GM12875 (cell line): ENCODE data around the gene CD44.

Source experiments
- H3K4me3 ChIP-seq: one replicate; pipeline ENCODE4 v1.5.1; 2011; ENCODE audit warnings: low read depth, low read length, control low read depth
- TF ChIP-seq, protein P1 (sequence below): IDR thresholded peaks from 2 replicates; pipeline ENCODE4 v1.5.1; 2011; ENCODE audit warnings: low read depth, mild to moderate bottlenecking, control low read depth, inconsistent platforms, low read length, moderate library complexity, borderline replicate concordance; ENCODE audit not compliant: insufficient read depth

The CD44 gene

DNA sequence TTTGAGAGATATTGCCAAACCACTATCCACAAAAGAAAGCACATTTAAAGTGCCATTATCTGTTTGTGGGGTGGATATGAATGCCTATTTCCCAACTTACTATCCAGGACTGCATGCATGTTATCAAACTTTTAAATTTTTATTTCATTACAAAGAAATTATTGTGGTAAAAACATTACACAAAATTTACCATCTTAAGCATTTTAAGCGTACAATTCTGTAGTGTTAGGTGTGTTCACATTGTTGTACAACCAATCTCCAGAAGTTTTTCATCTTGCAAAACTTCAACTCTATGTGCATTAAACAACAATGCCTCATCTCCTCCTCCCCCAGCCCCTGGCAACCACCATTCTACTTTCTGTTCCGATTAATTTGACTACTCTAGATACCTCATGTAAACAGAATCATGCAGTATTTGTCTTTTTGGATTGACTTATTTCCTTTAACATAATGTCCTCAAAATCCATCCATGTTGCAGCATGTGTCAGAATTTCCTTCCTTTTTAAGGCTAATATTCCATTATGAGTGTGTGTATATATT, 17.6 kb upstream of the CD44 start:
- H3K4me3 ChIP-seq: no peak overlapping the region
- TF ChIP-seq, protein P1, sequence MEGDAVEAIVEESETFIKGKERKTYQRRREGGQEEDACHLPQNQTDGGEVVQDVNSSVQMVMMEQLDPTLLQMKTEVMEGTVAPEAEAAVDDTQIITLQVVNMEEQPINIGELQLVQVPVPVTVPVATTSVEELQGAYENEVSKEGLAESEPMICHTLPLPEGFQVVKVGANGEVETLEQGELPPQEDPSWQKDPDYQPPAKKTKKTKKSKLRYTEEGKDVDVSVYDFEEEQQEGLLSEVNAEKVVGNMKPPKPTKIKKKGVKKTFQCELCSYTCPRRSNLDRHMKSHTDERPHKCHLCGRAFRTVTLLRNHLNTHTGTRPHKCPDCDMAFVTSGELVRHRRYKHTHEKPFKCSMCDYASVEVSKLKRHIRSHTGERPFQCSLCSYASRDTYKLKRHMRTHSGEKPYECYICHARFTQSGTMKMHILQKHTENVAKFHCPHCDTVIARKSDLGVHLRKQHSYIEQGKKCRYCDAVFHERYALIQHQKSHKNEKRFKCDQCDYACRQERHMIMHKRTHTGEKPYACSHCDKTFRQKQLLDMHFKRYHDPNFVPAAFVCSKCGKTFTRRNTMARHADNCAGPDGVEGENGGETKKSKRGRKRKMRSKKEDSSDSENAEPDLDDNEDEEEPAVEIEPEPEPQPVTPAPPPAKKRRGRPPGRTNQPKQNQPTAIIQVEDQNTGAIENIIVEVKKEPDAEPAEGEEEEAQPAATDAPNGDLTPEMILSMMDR: no peak

DNA sequence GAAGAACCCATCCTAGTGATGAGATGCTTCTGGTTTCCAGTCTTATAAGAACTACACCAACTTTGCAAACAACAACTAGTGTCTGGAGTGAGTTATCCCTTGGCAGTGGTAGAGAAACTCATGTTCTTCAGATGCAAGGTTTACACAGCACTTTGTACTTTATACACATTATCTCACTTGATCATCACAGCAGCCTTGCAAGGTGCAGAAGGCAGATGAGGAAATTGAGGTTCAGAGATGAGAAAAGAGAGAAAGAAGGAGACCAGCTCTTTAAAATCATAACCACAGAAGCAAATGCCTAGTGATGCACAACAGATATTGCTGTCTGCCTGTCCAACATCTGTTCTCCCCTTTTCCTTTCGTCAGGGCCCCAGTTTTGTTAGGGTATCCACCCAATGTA, 16.7 kb upstream of the CD44 start:
- TF ChIP-seq, protein P1: no peak
- no peak overlapping the region for H3K4me3 ChIP-seq

DNA sequence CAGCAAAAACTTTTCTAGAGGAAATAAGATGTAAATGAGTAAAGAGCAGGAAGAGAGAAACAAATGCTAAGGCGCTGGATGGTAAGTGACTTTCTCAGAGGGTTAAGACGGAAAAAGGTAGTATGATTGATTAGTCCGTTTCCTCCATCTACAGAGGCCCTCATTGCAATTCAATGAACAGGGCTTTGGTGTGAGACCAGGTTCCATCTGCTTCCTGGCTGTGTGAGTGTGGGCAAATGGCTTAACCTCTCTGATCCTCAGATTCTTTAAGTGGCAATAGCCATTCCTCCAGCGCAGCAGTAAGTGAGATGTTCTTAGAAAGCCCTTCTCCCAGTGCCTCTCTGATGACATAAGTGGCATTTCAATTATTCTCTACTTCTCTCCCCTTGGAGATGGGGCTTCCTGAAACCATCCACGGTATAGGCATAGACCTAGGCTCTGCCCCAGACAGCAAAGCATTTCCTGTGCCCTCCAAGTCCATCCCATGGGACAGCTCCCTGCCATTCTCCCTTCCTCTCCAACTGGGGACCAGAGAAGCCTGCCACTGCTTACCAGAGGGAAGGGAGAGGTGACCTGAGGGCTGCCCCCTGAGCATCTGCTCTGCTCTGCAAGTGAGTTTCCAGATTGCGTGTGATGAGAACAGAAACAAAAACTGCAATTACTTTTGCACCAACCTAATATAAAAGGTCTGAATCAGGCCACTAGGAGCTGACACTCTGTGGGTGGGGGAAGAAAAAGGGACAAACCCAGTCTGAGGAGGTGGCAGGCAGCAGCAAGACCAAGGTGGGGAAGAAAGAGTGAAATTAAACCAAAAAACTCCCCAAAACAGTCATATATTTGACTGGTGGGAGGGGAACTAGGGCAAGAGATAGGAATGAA, 12.7 kb upstream of the CD44 start:
- TF ChIP-seq, protein P1: no peak
- H3K4me3 ChIP-seq: no peak overlapping the region

DNA sequence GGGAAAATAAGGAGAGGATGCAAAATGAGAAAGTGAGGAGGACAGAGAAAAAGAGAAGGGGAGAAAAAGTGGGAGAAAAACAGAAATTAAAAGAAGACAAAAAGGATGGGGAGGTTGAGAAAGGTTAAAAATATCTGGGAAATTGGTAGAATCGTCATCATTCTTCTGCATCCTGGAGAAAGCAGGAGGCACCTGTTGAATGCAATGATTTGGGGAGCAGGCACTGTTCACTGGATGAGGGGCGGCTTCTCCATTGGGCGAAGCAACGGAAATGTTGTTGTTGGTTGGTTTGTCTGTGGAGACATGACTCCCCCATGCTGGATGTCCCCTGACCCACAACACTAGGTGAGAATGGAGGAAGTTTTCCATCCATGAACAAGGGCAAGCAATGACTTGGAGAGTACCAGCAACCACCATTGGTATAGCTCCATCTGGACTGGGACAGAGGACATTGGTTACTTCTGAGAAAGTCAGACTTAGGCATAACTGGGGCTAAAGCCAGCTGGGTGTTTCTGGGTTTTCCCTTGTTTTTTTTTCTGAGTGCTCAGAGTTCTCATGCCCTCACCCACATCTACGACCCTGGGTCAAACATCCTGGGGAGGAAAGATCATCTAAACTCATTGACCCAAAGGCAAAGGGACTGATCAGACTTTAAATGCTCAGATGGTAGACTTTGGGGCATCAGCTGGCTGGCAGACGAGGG, 11.9 kb upstream of the CD44 start:
- TF ChIP-seq, protein P1: no peak
- no peak overlapping the region for H3K4me3 ChIP-seq

DNA sequence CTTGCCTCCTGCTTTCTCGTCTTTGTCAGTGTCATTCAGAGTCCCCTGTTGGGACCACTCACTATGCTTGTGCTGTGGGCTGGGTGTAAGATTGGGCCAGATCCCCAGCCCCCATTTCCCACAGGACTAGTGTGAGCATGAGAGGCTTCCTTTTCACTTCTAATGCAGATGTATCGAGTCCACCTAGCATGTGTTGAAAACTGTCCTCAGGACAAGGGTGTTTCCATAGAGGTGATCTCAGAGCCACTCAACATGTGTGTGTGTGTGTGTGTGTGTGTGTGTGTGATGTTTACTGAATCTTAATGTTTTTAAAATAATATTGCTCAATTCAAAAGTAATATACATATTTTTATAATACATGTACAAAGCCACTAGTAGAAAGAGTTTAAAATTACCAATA, 11.4 kb upstream of the CD44 start:
- TF ChIP-seq, protein P1: no peak
- no peak overlapping the region for H3K4me3 ChIP-seq

DNA sequence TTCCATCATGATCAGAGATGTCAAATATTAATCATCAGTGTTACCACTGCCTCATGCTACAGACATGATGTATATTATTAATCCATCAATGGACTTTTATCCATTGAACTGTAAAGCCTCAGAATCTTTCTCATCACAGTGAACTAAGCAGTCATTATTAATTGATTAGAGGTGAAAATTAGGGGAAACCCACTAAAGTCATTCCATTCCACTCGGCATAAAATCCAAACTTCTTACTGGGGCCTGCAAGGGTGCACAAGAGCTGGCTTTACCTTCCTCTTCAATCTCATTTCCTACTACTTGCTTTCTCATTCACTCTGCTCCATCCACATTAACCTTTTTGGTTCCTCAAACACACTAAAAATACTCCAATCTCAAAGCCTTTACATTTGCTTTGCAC, 7.9 kb upstream of the CD44 start:
- TF ChIP-seq, protein P1: no peak

More for the DNA sequence above, 7.9 kb upstream of the CD44 start:
- no peak overlapping the region for H3K4me3 ChIP-seq
